Epithelial cell of proximal tubule (primary cell): ENCODE measurements around the gene CHAF1B. TPM values are rescaled to one million over a fixed set of nuclear protein-coding genes. Genes with fewer than 3 reads are reported as not detected.

Experiments used
- DNase-seq: peaks from one replicate; pipeline ENCODE4 v3.0.0-alpha.2; 2011; ENCODE audit warnings: low read depth
- H3K4me3 ChIP-seq: 2 replicates; pipeline ENCODE4 v1.5.1; 2011; ENCODE audit warnings: low read depth, mild to moderate bottlenecking, low read length
- CTCF ChIP-seq: conservative IDR thresholded peaks from 2 replicates; pipeline ENCODE4 v1.5.1; 2012; ENCODE audit warnings: low read depth, mild to moderate bottlenecking, low read length
- total RNA-seq: library from RNA; depleted of rRNA; stranded (reverse); fragments of >200 nt; gene quantifications from 2 replicates; pipeline ENCODE4 v1.2.3, GENCODE V29; 2015

The CHAF1B gene
- total RNA-seq, 1 donor from 2014 or later, result 8.5 TPM

- no peak overlapping the region for H3K4me3 ChIP-seq
- DNase-seq, result no peak
- TF ChIP-seq CTCF, result no peak
Observed at GRCh38 chr21:36450511-36450910, 65.3 kb downstream of the CHAF1B start.

- no peak for TF ChIP-seq CTCF
- DNase-seq, result no peak
- H3K4me3 ChIP-seq, result no peak overlapping the region
Observed at GRCh38 chr21:36451506-36451905, 66.3 kb downstream of the CHAF1B start.

GRCh38 chr21:36452281-36452825 lies 67.2 kb downstream of the CHAF1B start:
- DNase-seq, result no peak
- TF ChIP-seq CTCF, result no peak
- H3K4me3 ChIP-seq, result no peak overlapping the region

GRCh38 chr21:36454093-36454531 lies 68.9 kb downstream of the CHAF1B start:
- H3K4me3 ChIP-seq, result no peak overlapping the region
- TF ChIP-seq CTCF, result no peak
- DNase-seq, result no peak

GRCh38 chr21:36454706-36455105 lies 69.5 kb downstream of the CHAF1B start:
- TF ChIP-seq CTCF, result no peak
- no peak overlapping the region for H3K4me3 ChIP-seq
- no peak for DNase-seq

GRCh38 chr21:36456729-36457414 lies 71.7 kb downstream of the CHAF1B start:
- no peak for DNase-seq
- TF ChIP-seq CTCF, result no peak
- no peak overlapping the region for H3K4me3 ChIP-seq

- DNase-seq, result no peak
- no peak for TF ChIP-seq CTCF
Observed at GRCh38 chr21:36459098-36459497, 73.9 kb downstream of the CHAF1B start.

More at GRCh38 chr21:36459098-36459497, 73.9 kb downstream of the CHAF1B start:
- no peak overlapping the region for H3K4me3 ChIP-seq
